K562 (cell line): Measurements from ENCODE around the gene TAF9. TPM values are rescaled to one million over a fixed set of nuclear protein-coding genes. Genes with fewer than 3 reads are reported as not detected.

Experiments used
- ATAC-seq: fragments of 200-7000 bp; cut with Tn5 transposase; 3 replicates; pipeline ENCODE4 v1.9.1; 2020; ENCODE audit warnings: moderate library complexity
- BruUV-seq: library from RNA; stranded (reverse); fragments of 400-500 nt; replicated peaks from 2 replicates; lab custom pipeline; 2021; lab: Mats Ljungman, UMichigan
- CTCF ChIA-PET: fragments of 300-600 bp; formaldehyde crosslinking; extraction: SDS; loops from one replicate; lab custom pipeline; 2021; ENCODE audit warnings: low intra/inter-chr PET ratio; lab: Yijun Ruan, JAX
- POLR2A ChIA-PET: fragments of 300-600, 350-650 bp; sonication (Branson Sonifier 250); formaldehyde crosslinking; extraction: SDS; loops from one replicate; lab custom pipeline; 2021; ENCODE audit warnings: antibody characterized with exemption, inconsistent platforms; lab: Yijun Ruan, JAX
- DNase-seq, 4 experiments: peaks; one replicate each; pipeline versions ENCODE4 v3.0.0 to v3.0.0-alpha.2; 2011 to 2018; ENCODE audit warnings: low spot score in 3 of 4, mixed read lengths in 3 of 4; ENCODE audit errors: extremely low read depth in 1 of 4
- FAIRE-seq: peaks from 2 replicates; lab custom pipeline; 2011; peaks lifted over from hg19 to GRCh38; lab: Jason Lieb, UNC
- H2AFZ ChIP-seq: 2 replicates; pipeline ENCODE4 v1.6.0; 2011; ENCODE audit warnings: low read depth, low read length, control low read depth, inconsistent platforms
- H3K27ac ChIP-seq: fragments of 200-600 bp; 3 replicates; pipeline ENCODE4 v1.8.0; 2011; ENCODE audit warnings: low read depth, mild to moderate bottlenecking, control low read depth, inconsistent platforms, low read length, moderate library complexity, mixed read lengths; ENCODE audit errors: extremely low read depth
- H3K27me3 ChIP-seq, 2 experiments: fragments of 300-600 bp in 1 of 2; 2 replicates in 1 of 2; 3 replicates in 1 of 2; pipeline versions ENCODE4 v1.6.0 to v1.8.0; 2011; ENCODE audit warnings: inconsistent platforms in 2 of 2, low read length in 2 of 2, mild to moderate bottlenecking in 1 of 2, mixed read lengths in 1 of 2, moderate library complexity in 1 of 2; ENCODE audit not compliant: control insufficient read depth in 2 of 2, insufficient read depth in 2 of 2
- H3K36me3 ChIP-seq: fragments of 300-600 bp; 3 replicates; pipeline ENCODE4 v1.8.0; 2011; ENCODE audit warnings: mild to moderate bottlenecking, low read length, inconsistent platforms; ENCODE audit not compliant: control insufficient read depth, insufficient read depth
- H3K4me1 ChIP-seq, 2 experiments: fragments of 200-600 bp in 1 of 2; replicated peaks in 1 of 2; 2 replicates in 1 of 2; 3 replicates in 1 of 2; pipeline versions ENCODE4 v1.5.1 to v1.8.0; 2011; ENCODE audit warnings: inconsistent platforms in 2 of 2, low read length in 2 of 2, mild to moderate bottlenecking in 1 of 2, mixed read lengths in 1 of 2, moderate library complexity in 1 of 2; ENCODE audit not compliant: control insufficient read depth in 2 of 2, insufficient read depth in 2 of 2
- H3K4me2 ChIP-seq: 2 replicates; pipeline ENCODE4 v1.6.1; 2011; ENCODE audit warnings: low read length, control low read depth, inconsistent platforms, mixed read lengths; ENCODE audit not compliant: insufficient read depth
- H3K4me3 ChIP-seq: fragments of 200-600 bp; sonication (generic), shearing (Covaris generic); 2 replicates; pipeline ENCODE4 v1.5.1; 2016; ENCODE audit warnings: control low read depth, inconsistent platforms
- H3K79me2 ChIP-seq: fragments of 200-600 bp; 3 replicates; pipeline ENCODE4 v1.8.0; 2011; ENCODE audit warnings: low read length, inconsistent platforms; ENCODE audit not compliant: control insufficient read depth, insufficient read depth
- H3K9ac ChIP-seq, 2 experiments: 2 replicates each; pipeline versions ENCODE4 v1.6.0 to v1.6.1; 2011; ENCODE audit warnings: low read depth in 2 of 2, low read length in 2 of 2, control low read depth in 1 of 2, inconsistent platforms in 1 of 2, mild to moderate bottlenecking in 1 of 2, mixed read lengths in 1 of 2; ENCODE audit not compliant: insufficient read depth in 1 of 2
- H3K9me1 ChIP-seq: one replicate; pipeline ENCODE4 v1.6.0; 2011; ENCODE audit warnings: inconsistent platforms, mild to moderate bottlenecking, low read length, moderate library complexity; ENCODE audit not compliant: control insufficient read depth, insufficient read depth
- H3K9me3 ChIP-seq: replicated peaks from 2 replicates; pipeline ENCODE4 v1.5.1; 2011; ENCODE audit warnings: low read depth, low read length, inconsistent platforms; ENCODE audit not compliant: control insufficient read depth, insufficient read depth
- H4K20me1 ChIP-seq: replicated peaks from 2 replicates; pipeline ENCODE4 v1.6.1; 2011; ENCODE audit warnings: low read length, inconsistent platforms, mixed read lengths; ENCODE audit not compliant: control insufficient read depth, insufficient read depth
- ARID4B ChIP-seq: sonication (generic); formaldehyde crosslinking; IDR thresholded peaks from 2 replicates; pipeline ENCODE4 v1.8.0; 2022; ENCODE audit warnings: mild to moderate bottlenecking, missing genetic modification reagents
- ATF7 ChIP-seq: fragments of 450-650 bp; IDR thresholded peaks from 2 replicates; pipeline ENCODE4 v1.7.1; 2014; ENCODE audit warnings: mild to moderate bottlenecking, moderate library complexity
- CBX1 ChIP-seq: sonication (generic); IDR thresholded peaks from 2 replicates; pipeline ENCODE4 v1.6.1; 2016; ENCODE audit warnings: antibody characterized with exemption, low read depth, mild to moderate bottlenecking
- CEBPG ChIP-seq, 3 experiments: fragments of 200-800 bp in 1 of 3; sonication (Bioruptor generic) in 1 of 3; sonication (generic) in 1 of 3; formaldehyde crosslinking in 1 of 3; IDR thresholded peaks in 2 of 3; conservative IDR thresholded peaks in 1 of 3; 2 replicates each; pipeline versions ENCODE4 v1.6.1 to v1.8.0; 2016 to 2022; ENCODE audit warnings: missing compliant biosample characterization in 2 of 3, missing genetic modification characterization in 2 of 3, mild to moderate bottlenecking in 1 of 3, missing genetic modification reagents in 1 of 3
- DLX4 ChIP-seq: fragments of 250-450 bp; sonication (Bioruptor Pico); IDR thresholded peaks from 2 replicates; pipeline ENCODE4 v1.6.1; 2021; ENCODE audit warnings: mild to moderate bottlenecking
- HDAC3 ChIP-seq: fragments of 450-650 bp; IDR thresholded peaks from 2 replicates; pipeline ENCODE4 v1.6.1; 2018; ENCODE audit warnings: borderline replicate concordance, mild to moderate bottlenecking, moderate library complexity; ENCODE audit not compliant: partially characterized antibody
- HEY1 ChIP-seq: fragments of 250-450 bp; sonication (Bioruptor Pico); IDR thresholded peaks from 2 replicates; pipeline ENCODE4 v1.5.0; 2020; ENCODE audit warnings: mild to moderate bottlenecking, moderate library complexity, borderline replicate concordance
- ILK ChIP-seq: fragments of 450-650 bp; IDR thresholded peaks from 2 replicates; pipeline ENCODE4 v1.6.1; 2016; ENCODE audit warnings: missing genetic modification characterization, low read depth, mild to moderate bottlenecking, missing compliant biosample characterization, moderate library complexity, borderline replicate concordance
- MCM2 ChIP-seq: fragments of 450-650 bp; IDR thresholded peaks from 2 replicates; pipeline ENCODE4 v1.6.1; 2017; ENCODE audit warnings: low read depth, mild to moderate bottlenecking
- NBN ChIP-seq: fragments of 450-650 bp; IDR thresholded peaks from 2 replicates; pipeline ENCODE4 v1.6.1; 2016; ENCODE audit warnings: low read depth, mild to moderate bottlenecking
- NFIC ChIP-seq: fragments of 450-650 bp; IDR thresholded peaks from 2 replicates; pipeline ENCODE4 v1.6.1; 2017; ENCODE audit warnings: mild to moderate bottlenecking, inconsistent platforms
- PREB ChIP-seq: sonication (generic); formaldehyde crosslinking; IDR thresholded peaks from 2 replicates; pipeline ENCODE4 v1.8.1; 2023; ENCODE audit warnings: mild to moderate bottlenecking, missing genetic modification reagents
- ZC3H4 ChIP-seq: sonication (generic); formaldehyde crosslinking; IDR thresholded peaks from 2 replicates; pipeline ENCODE4 v1.9.0; 2021; ENCODE audit warnings: missing genetic modification reagents, borderline replicate concordance
- ZNF274 ChIP-seq: IDR thresholded peaks from 2 replicates; pipeline ENCODE4 v1.6.1; 2011; ENCODE audit warnings: low read depth, mild to moderate bottlenecking, low read length, moderate library complexity, borderline replicate concordance
- ZNF316 ChIP-seq: fragments of 450-650 bp; IDR thresholded peaks from 2 replicates; pipeline ENCODE4 v1.6.1; 2016
- ZNF583 ChIP-seq: fragments of 250-450 bp; sonication (Bioruptor Pico); IDR thresholded peaks from 2 replicates; pipeline ENCODE4 v1.4.0; 2020
- ZNF717 ChIP-seq: fragments of 250-450 bp; sonication (Bioruptor Pico); IDR thresholded peaks from 2 replicates; pipeline ENCODE4 v1.5.0; 2021
- WGBS: fragments of 100-300 bp; shearing (Covaris generic); methylation state at CpG from one replicate; pipeline ENCODE4 v1.1.6; 2016; ENCODE audit warnings: low coverage, mixed read lengths; ENCODE audit not compliant: insufficient coverage; ENCODE audit errors: missing lambda C conversion rate; 5-methylcytosine and 5-hydroxymethylcytosine counted together
- in situ Hi-C: fragments of 300-500 bp; cut with MboI; formaldehyde crosslinking; loops from 4 replicates; pipeline ENCODE4 v1.15.0; 2018; ENCODE audit warnings: inconsistent platforms, mixed read lengths
- intact Hi-C: fragments of 100-400 bp; cut with micrococcal nuclease; formaldehyde crosslinking; loops from 2 replicates; pipeline ENCODE4 v1.14.2; 2022
- polyA plus RNA-seq, 8 experiments: library from polyadenylated mRNA; depleted of rRNA in 4 of 8; stranded (reverse) in 5 of 8; unstranded in 3 of 8; fragments of >200 nt; fragmentation: Nextera tagmentation in 2 of 8; fragmentation: Illumina TruSeq in 1 of 8; extraction: Ambion mirVana in 2 of 8; extraction: Trizol in 1 of 8; gene quantifications; 2 replicates each; pipeline versions ENCODE4 v1.2.1 to v1.2.3, GENCODE V29; 2011 to 2014; ENCODE audit warnings: inconsistent platforms in 1 of 8, missing spikeins in 1 of 8
- total RNA-seq, 7 experiments: library from RNA; depleted of rRNA in 6 of 7; stranded (reverse); fragments of >200 nt in 6 of 7; fragmentation: Illumina TruSeq in 2 of 7; extraction: Trizol in 2 of 7; gene quantifications; 2 replicates each; pipeline versions ENCODE4 v1.2.1 to v1.2.3, GENCODE V29; 2011 to 2021; ENCODE audit warnings: low replicate concordance in 1 of 7

TAF9 gene
- total and polyA plus RNA-seq, 9 of the 15 experiments (the other 6 are each of a cell fraction or from before 2014, with no cell fraction given) = 119 to 566 (median 207) TPM

- TF ChIP-seq ATF7 (no peak), PREB (CRISPR knock-in tag) (no peak), MCM2 (no peak), HDAC3 (no peak), NFIC (no peak), CEBPG (CRISPR knock-in tag; IDR thresholded peaks at IDR 0.05) (no peak), CEBPG (tag; conservative IDR thresholded peaks at IDR 0.05 in 1 of 2, IDR thresholded peaks at IDR 0.05 in 1 of 2) (no peak), ZC3H4 (CRISPR knock-in tag) (no peak), ZNF316 (no peak)
- TF ChIP-seq, all 486 proteins: peak for 0
Observed at GRCh38 chr5:69416699-69417098, 47.4 kb upstream of the TAF9 start (continued).

GRCh38 chr5:69416180-69416579, 46.9 kb upstream of the TAF9 start:
- POLR2A ChIA-PET = no interaction called here
- no TSS peak for BruUV-seq
- no peaks in the 10 kb centered on the region for H4K20me1 ChIP-seq
- FAIRE-seq = no peak
- H2AFZ ChIP-seq = no peak overlapping the region
- no peaks in the 10 kb centered on the region for H3K9me1 ChIP-seq
- H3K9me3 ChIP-seq = no peaks in the 10 kb centered on the region
- CTCF ChIA-PET = no interaction called here
- no peaks in the 10 kb centered on the region for H3K27me3 ChIP-seq
- in situ Hi-C loops = no loop called here
- H3K4me3 ChIP-seq = no peak overlapping the region
- intact Hi-C loops = no loop called here
- DNase-seq = no peak
- no peak overlapping the region for H3K27ac ChIP-seq
- no peak for ATAC-seq
- H3K9ac ChIP-seq = no peak overlapping the region
- WGBS = 87% methylated on average over 6 of the region's 6 CpGs
- no peak overlapping the region for H3K4me2 ChIP-seq
- H3K36me3 ChIP-seq = peaks cover 35% of the 10 kb centered on the region
- H3K79me2 ChIP-seq = no peaks in the 10 kb centered on the region
- H3K4me1 ChIP-seq = no peaks in the 10 kb centered on the region
- TF ChIP-seq CBX1 (no peak), ILK (tag) (no peak), DLX4 (CRISPR knock-in tag) (no peak), ZNF583 (no peak), ARID4B (CRISPR knock-in tag) (no peak), ZNF274 (no peak), NBN (no peak), HEY1 (CRISPR knock-in tag) (no peak), ZNF717 (no peak)
